Stimulated activated CD4-positive, alpha-beta T cell treated with anti-CD3 and anti-CD28 coated beads, Interleukin-2, amount 100 ng/mL, for 24 hours (primary cell): ENCODE data around the gene GJA1.

Experiments
- DNase-seq, 2 donors: peaks; one replicate each; pipeline ENCODE4 v3.0.0-alpha.2; 2020

GJA1 gene

GRCh38 chr6:121492536-121492935 is 57.1 kb downstream of the GJA1 start:
- DNase-seq, result no peak

GRCh38 chr6:121497970-121498375 is 62.5 kb downstream of the GJA1 start:
- no peak for DNase-seq

GRCh38 chr6:121498481-121499276 is 63.2 kb downstream of the GJA1 start:
- no peak for DNase-seq
